K562 (cell line): ENCODE data around the gene SH3BP5L. TPM values are rescaled to one million over a fixed set of nuclear protein-coding genes. Genes with fewer than 3 reads are reported as not detected.

ENCODE experiments used
- GABPA ChIP-seq: fragments of 200-800 bp; sonication (Bioruptor generic); conservative IDR thresholded peaks from 2 replicates; pipeline ENCODE4 v1.6.1; 2016; ENCODE audit warnings: low read depth, missing genetic modification characterization, missing compliant biosample characterization
- PKNOX1 ChIP-seq: fragments of 450-650 bp; IDR thresholded peaks from 2 replicates; pipeline ENCODE4 v1.6.1; 2016
- POU5F1 ChIP-seq: fragments of 150-350 bp; IDR thresholded peaks from 2 replicates; pipeline ENCODE4 v1.6.1; 2014; ENCODE audit warnings: borderline replicate concordance, low read length, low read depth, mild to moderate bottlenecking; ENCODE audit not compliant: partially characterized antibody
- PTTG1 ChIP-seq: fragments of 450-650 bp; IDR thresholded peaks from 2 replicates; pipeline ENCODE4 v1.6.1; 2016; ENCODE audit warnings: low read depth, mild to moderate bottlenecking, missing genetic modification characterization, missing compliant biosample characterization
- RBM15 ChIP-seq: fragments of 200-400 bp; formaldehyde crosslinking; IDR thresholded peaks from 2 replicates; pipeline ENCODE4 v1.6.1; 2018; ENCODE audit warnings: mild to moderate bottlenecking, low read length, moderate library complexity; ENCODE audit not compliant: insufficient read depth
- STAT6 ChIP-seq: sonication (generic); formaldehyde crosslinking; IDR thresholded peaks from 2 replicates; pipeline ENCODE4 v1.8.1; 2023; ENCODE audit warnings: mild to moderate bottlenecking, missing genetic modification reagents
- TOE1 ChIP-seq, 2 experiments: fragments of 450-650 bp in 1 of 2; sonication (generic) in 1 of 2; formaldehyde crosslinking in 1 of 2; IDR thresholded peaks; 2 replicates each; pipeline versions ENCODE4 v1.7.1 to v1.8.0; 2016 to 2022; ENCODE audit warnings: borderline replicate concordance in 2 of 2, mild to moderate bottlenecking in 2 of 2, antibody characterized with exemption in 1 of 2, inconsistent platforms in 1 of 2, low read depth in 1 of 2, missing genetic modification reagents in 1 of 2, moderate library complexity in 1 of 2
- TRIM25 ChIP-seq: fragments of 450-650 bp; IDR thresholded peaks from 2 replicates; pipeline ENCODE4 v1.7.0; 2016; ENCODE audit warnings: borderline replicate concordance
- ZBTB12 ChIP-seq: fragments of 250-450 bp; sonication (Bioruptor Pico); IDR thresholded peaks from 2 replicates; pipeline ENCODE4 v1.4.0; 2020
- ZKSCAN1 ChIP-seq: fragments of 150-350 bp; IDR thresholded peaks from 2 replicates; pipeline ENCODE4 v1.6.1; 2016; ENCODE audit warnings: low read depth, low read length
- ZNF197 ChIP-seq: fragments of 200-800 bp; sonication (Bioruptor generic); IDR thresholded peaks from 2 replicates; pipeline ENCODE4 v1.6.1; 2016; ENCODE audit warnings: low read depth, missing genetic modification characterization, missing compliant biosample characterization
- ZNF449 ChIP-seq: fragments of 250-450 bp; sonication (Bioruptor Pico); IDR thresholded peaks from 2 replicates; pipeline ENCODE4 v1.8.0; 2022; ENCODE audit warnings: moderate library complexity, mild to moderate bottlenecking, inconsistent platforms
- ZNF586 ChIP-seq: fragments of 450-650 bp; formaldehyde crosslinking; conservative IDR thresholded peaks from 2 replicates; pipeline ENCODE4 v1.4.0; 2020; ENCODE audit warnings: mild to moderate bottlenecking, moderate library complexity
- polyA plus RNA-seq, 8 experiments: library from polyadenylated mRNA; depleted of rRNA in 4 of 8; stranded (reverse) in 5 of 8; unstranded in 3 of 8; fragments of >200 nt; fragmentation: Nextera tagmentation in 2 of 8; fragmentation: Illumina TruSeq in 1 of 8; extraction: Ambion mirVana in 2 of 8; extraction: Trizol in 1 of 8; gene quantifications; 2 replicates each; pipeline versions ENCODE4 v1.2.1 to v1.2.3, GENCODE V29; 2011 to 2014; ENCODE audit warnings: inconsistent platforms in 1 of 8, missing spikeins in 1 of 8
- total RNA-seq, 7 experiments: library from RNA; depleted of rRNA in 6 of 7; stranded (reverse); fragments of >200 nt in 6 of 7; fragmentation: Illumina TruSeq in 2 of 7; extraction: Trizol in 2 of 7; gene quantifications; 2 replicates each; pipeline versions ENCODE4 v1.2.1 to v1.2.3, GENCODE V29; 2011 to 2021; ENCODE audit warnings: low replicate concordance in 1 of 7

The SH3BP5L gene
- total and polyA plus RNA-seq, 9 of the 15 experiments (the other 6 are each of a cell fraction or from before 2014, with no cell fraction given) = 1.9 to 26.5 (median 15.8) TPM

GRCh38 chr1:248851390-248851789 is 25.7 kb upstream of the SH3BP5L start (continued):
- TF ChIP-seq STAT6 (CRISPR knock-in tag) (no peak), POU5F1 (no peak), ZNF197 (no peak), RBM15 (no peak), ZNF586 (CRISPR knock-in tag) (no peak), PKNOX1 (peak; percentile 80), ZBTB12 (CRISPR knock-in tag) (no peak), ZKSCAN1 (no peak), GABPA (no peak), PTTG1 (tag) (no peak), TRIM25 (no peak), ZNF449 (CRISPR knock-in tag) (no peak), TOE1 (IDR thresholded peaks at IDR 0.05; ENCODE audit: borderline replicate concordance) (no peak), TOE1 (CRISPR knock-in tag; IDR thresholded peaks at IDR 0.05; ENCODE audit: borderline replicate concordance, low read depth) (no peak)
